HT-29 (cell line): ENCODE results near the gene NEDD9. TPM values are rescaled to one million over a fixed set of nuclear protein-coding genes. Genes with fewer than 3 reads are reported as not detected.
A peak's percentile ranks its signal among the peaks of the same experiment; 100 is the strongest.

Source experiments
- DNase-seq: peaks from one replicate; pipeline ENCODE4 v3.0.0-alpha.2; 2015; ENCODE audit warnings: low spot score
- total RNA-seq: library from RNA; depleted of rRNA; stranded (reverse); fragments of >200 nt; shearing (Covaris generic); gene quantifications from 2 replicates; pipeline ENCODE4 v1.2.3, GENCODE V29; 2014

The NEDD9 gene
- total RNA-seq, 1 experiment from 2014 or later, result 35.4 TPM

- peak; percentile 62 for DNase-seq
Observed at GRCh38 chr6:11202513-11203305, 29.8 kb downstream of the NEDD9 start.

GRCh38 chr6:11201772-11202512, 30.5 kb downstream of the NEDD9 start:
- DNase-seq, result no peak

GRCh38 chr6:11201015-11201414, 31.5 kb downstream of the NEDD9 start:
- DNase-seq, result no peak

GRCh38 chr6:11200356-11200755, 32.1 kb downstream of the NEDD9 start:
- no peak for DNase-seq

GRCh38 chr6:11198663-11199603, 33.5 kb downstream of the NEDD9 start:
- DNase-seq, result no peak

- no peak for DNase-seq
Observed at GRCh38 chr6:11197850-11198249, 34.6 kb downstream of the NEDD9 start.

- DNase-seq, result no peak
Observed at GRCh38 chr6:11197175-11197536, 35.3 kb downstream of the NEDD9 start.

- no peak for DNase-seq
Observed at GRCh38 chr6:11196511-11197174, 35.8 kb downstream of the NEDD9 start.

GRCh38 chr6:11194356-11195218, 37.9 kb downstream of the NEDD9 start:
- no peak for DNase-seq

- DNase-seq, result no peak
Observed at GRCh38 chr6:11193434-11193833, 39.0 kb downstream of the NEDD9 start.

GRCh38 chr6:11192167-11192566, 40.3 kb downstream of the NEDD9 start:
- no peak for DNase-seq

- no peak for DNase-seq
Observed at GRCh38 chr6:11190625-11191245, 41.7 kb downstream of the NEDD9 start.

- peak; percentile 8 for DNase-seq
Observed at GRCh38 chr6:11189865-11190624, 42.4 kb downstream of the NEDD9 start.

GRCh38 chr6:11188161-11188915, 44.1 kb downstream of the NEDD9 start:
- peak; percentile 82 for DNase-seq

- no peak for DNase-seq
Observed at GRCh38 chr6:11187301-11187700, 45.2 kb downstream of the NEDD9 start.

GRCh38 chr6:11185204-11185842, 47.1 kb downstream of the NEDD9 start:
- no peak for DNase-seq

GRCh38 chr6:11183761-11184362, 48.6 kb downstream of the NEDD9 start:
- DNase-seq, result no peak
